HCT116 (cell line): ENCODE results near the gene PCAT7. TPM values are rescaled to one million over a fixed set of nuclear protein-coding genes. Genes with fewer than 3 reads are reported as not detected.

Experiments used
- ATAC-seq: fragments of 200-7000 bp; cut with Tn5 transposase; 2 replicates; pipeline ENCODE4 v1.9.1; 2020; ENCODE audit warnings: mild to moderate bottlenecking, moderate library complexity
- BruUV-seq: library from RNA; stranded (reverse); fragments of 400-500 nt; replicated peaks from 2 replicates; lab custom pipeline; 2021; lab: Mats Ljungman, UMichigan
- CTCF ChIA-PET: fragments of 300-600 bp; sonication (Branson Sonifier 250); formaldehyde crosslinking; loops from one replicate; lab custom pipeline; 2021; ENCODE audit warnings: antibody characterized with exemption; lab: Charles Lee
- POLR2A ChIA-PET: fragments of 300-600, 350-600 bp; sonication (Branson Sonifier 250); formaldehyde crosslinking; loops from one replicate; lab custom pipeline; 2021; ENCODE audit warnings: antibody characterized with exemption; lab: Charles Lee
- RAD21 ChIA-PET, 2 experiments: fragments of 300-600 bp; sonication (Branson Sonifier 250); formaldehyde crosslinking; loops; one replicate each; lab custom pipeline; 2023; ENCODE audit warnings: low total read pairs in 2 of 2; ENCODE audit not compliant: uncharacterized antibody in 2 of 2, unreplicated experiment in 2 of 2, low non-redundant PET in 1 of 2; lab: Charles Lee
- DNase-seq: peaks from one replicate; pipeline ENCODE4 v3.0.0-alpha.2; 2010; ENCODE audit warnings: low read depth, low spot score
- H2AFZ ChIP-seq: fragments of 200-600 bp; shearing (Covaris generic), sonication (generic); 2 replicates; pipeline ENCODE4 v1.6.1; 2017; ENCODE audit warnings: low read depth, mixed run types, mixed read lengths, antibody characterized with exemption, low read length; ENCODE audit not compliant: poor library complexity, severe bottlenecking
- H3K27ac ChIP-seq: 2 replicates; pipeline ENCODE4 v1.5.1; 2012; ENCODE audit warnings: low read depth, low read length
- H3K27me3 ChIP-seq: fragments of 200-600 bp; sonication (generic); 2 replicates; pipeline ENCODE4 v1.6.1; 2016; ENCODE audit warnings: mixed run types, low read length, mixed read lengths; ENCODE audit not compliant: insufficient read depth
- H3K36me3 ChIP-seq, 2 experiments: fragments of 200-500 bp in 1 of 2; fragments of 200-600 bp in 1 of 2; sonication (Bioruptor generic) in 1 of 2; sonication (generic) in 1 of 2; 2 replicates each; pipeline versions ENCODE4 v1.5.1 to v1.6.1; 2014 to 2016; ENCODE audit warnings: low read length in 2 of 2, inconsistent platforms in 1 of 2, mixed read lengths in 1 of 2, mixed run types in 1 of 2; ENCODE audit not compliant: insufficient read depth in 2 of 2, control insufficient read depth in 1 of 2
- H3K4me1 ChIP-seq, 2 experiments: fragments of 200-600 bp in 1 of 2; sonication (generic) in 1 of 2; 2 replicates each; pipeline versions ENCODE4 v1.5.1 to v1.6.1; 2012 to 2017; ENCODE audit warnings: low read length in 2 of 2, inconsistent platforms in 1 of 2, mild to moderate bottlenecking in 1 of 2, mixed read lengths in 1 of 2, mixed run types in 1 of 2, moderate library complexity in 1 of 2; ENCODE audit not compliant: insufficient read depth in 2 of 2, control insufficient read depth in 1 of 2
- H3K4me2 ChIP-seq: fragments of 200-600 bp; sonication (generic); 2 replicates; pipeline ENCODE4 v1.6.1; 2017; ENCODE audit warnings: mixed run types, low read length, mixed read lengths
- H3K4me3 ChIP-seq, 2 experiments: fragments of 200-600 bp in 1 of 2; sonication (generic) in 1 of 2; replicated peaks in 1 of 2; 2 replicates each; pipeline ENCODE4 v1.5.1; 2011 to 2016; ENCODE audit warnings: low read length in 2 of 2, control low read depth in 1 of 2, low read depth in 1 of 2, mild to moderate bottlenecking in 1 of 2, mixed read lengths in 1 of 2, mixed run types in 1 of 2
- H3K79me2 ChIP-seq: fragments of 200-600 bp; sonication (generic); 2 replicates; pipeline ENCODE4 v1.6.1; 2017; ENCODE audit warnings: mild to moderate bottlenecking, mixed run types, low read length, moderate library complexity, mixed read lengths; ENCODE audit not compliant: insufficient read depth
- H3K9ac ChIP-seq: fragments of 200-600 bp; sonication (generic); 2 replicates; pipeline ENCODE4 v1.6.1; 2016; ENCODE audit warnings: low read length, mixed read lengths
- H3K9me2 ChIP-seq: fragments of 200-600 bp; sonication (generic), shearing (Covaris generic); 2 replicates; pipeline ENCODE4 v1.6.1; 2017; ENCODE audit warnings: mixed run types, mild to moderate bottlenecking, moderate library complexity; ENCODE audit not compliant: insufficient read depth
- H3K9me3 ChIP-seq, 2 experiments: fragments of 200-500 bp in 1 of 2; fragments of 200-600 bp in 1 of 2; sonication (Bioruptor generic) in 1 of 2; sonication (generic) in 1 of 2; 2 replicates each; pipeline ENCODE4 v1.6.1; 2014 to 2017; ENCODE audit warnings: low read length in 2 of 2, mixed read lengths in 2 of 2, inconsistent platforms in 1 of 2, low read depth in 1 of 2, mild to moderate bottlenecking in 1 of 2, mixed run types in 1 of 2, moderate library complexity in 1 of 2; ENCODE audit not compliant: control insufficient read depth in 1 of 2, insufficient read depth in 1 of 2
- H4K20me1 ChIP-seq: fragments of 200-600 bp; sonication (generic), shearing (Covaris generic); 2 replicates; pipeline ENCODE4 v1.6.1; 2017; ENCODE audit warnings: mixed run types, mild to moderate bottlenecking, moderate library complexity; ENCODE audit not compliant: insufficient read depth
- CEBPB ChIP-seq: IDR thresholded peaks from 2 replicates; pipeline ENCODE4 v1.6.1; 2012; ENCODE audit warnings: low read depth
- CTCF ChIP-seq, 3 experiments: fragments of 200-600 bp in 1 of 3; sonication (generic) in 1 of 3; IDR thresholded peaks in 2 of 3; conservative IDR thresholded peaks in 1 of 3; 2 replicates each; pipeline ENCODE4 v1.5.1; 2012 to 2017; ENCODE audit warnings: low read depth in 2 of 3, low read length in 2 of 3, antibody characterized with exemption in 1 of 3, borderline replicate concordance in 1 of 3, control low read depth in 1 of 3, mild to moderate bottlenecking in 1 of 3, mixed read lengths in 1 of 3, mixed run types in 1 of 3, moderate library complexity in 1 of 3; ENCODE audit not compliant: insufficient read depth in 1 of 3
- EGR1 ChIP-seq: IDR thresholded peaks from 2 replicates; pipeline ENCODE4 v1.6.1; 2012; ENCODE audit warnings: low read depth
- FOSL1 ChIP-seq: IDR thresholded peaks from 2 replicates; pipeline ENCODE4 v1.6.1; 2012; ENCODE audit warnings: low read depth
- MAX ChIP-seq: IDR thresholded peaks from 2 replicates; pipeline ENCODE4 v1.6.1; 2012
- POLR2A ChIP-seq: IDR thresholded peaks from 2 replicates; pipeline ENCODE4 v1.7.0; 2011; ENCODE audit warnings: borderline replicate concordance; ENCODE audit not compliant: insufficient read depth, insufficient read length; ENCODE audit errors: extremely low read depth
- POLR2AphosphoS5 ChIP-seq: IDR thresholded peaks from 2 replicates; pipeline ENCODE4 v1.6.1; 2011; ENCODE audit warnings: mild to moderate bottlenecking, low read depth, low read length, moderate library complexity
- RAD21 ChIP-seq: IDR thresholded peaks from 2 replicates; pipeline ENCODE4 v1.6.1; 2012; ENCODE audit warnings: low read depth, mild to moderate bottlenecking
- REST ChIP-seq: IDR thresholded peaks from 2 replicates; pipeline ENCODE4 v1.6.1; 2012; ENCODE audit warnings: low read depth
- SP1 ChIP-seq: IDR thresholded peaks from 2 replicates; pipeline ENCODE4 v1.6.1; 2012; ENCODE audit warnings: low read depth
- SRF ChIP-seq: IDR thresholded peaks from 2 replicates; pipeline ENCODE4 v1.6.1; 2012; ENCODE audit warnings: low read depth
- TCF7L2 ChIP-seq: IDR thresholded peaks from 2 replicates; pipeline ENCODE4 v1.7.0; 2011; ENCODE audit warnings: borderline replicate concordance, inconsistent platforms; ENCODE audit not compliant: insufficient read depth, insufficient read length; ENCODE audit errors: extremely low read depth
- YY1 ChIP-seq: IDR thresholded peaks from 2 replicates; pipeline ENCODE4 v1.6.1; 2011; ENCODE audit warnings: low read length, low read depth, moderate library complexity, mild to moderate bottlenecking; ENCODE audit not compliant: insufficient replicate concordance; ENCODE audit errors: extremely low read depth
- ZFX ChIP-seq: fragments of 450-650 bp; IDR thresholded peaks from 2 replicates; pipeline ENCODE4 v1.6.1; 2017
- intact Hi-C: fragments of 100-400 bp; cut with micrococcal nuclease; formaldehyde crosslinking; loops from 2 replicates; pipeline ENCODE4 v1.10.0; 2022
- total RNA-seq: library from RNA; stranded (reverse); gene quantifications from one replicate; pipeline ENCODE4 v1.2.1, GENCODE V29; 2021; ENCODE audit not compliant: unreplicated experiment

PCAT7 gene
- total RNA-seq, 1 experiment from 2014 or later = 3.8 TPM

- POLR2A ChIA-PET = no interaction called here
- Histone ChIP-seq H3K79me2 (no peaks in the 10 kb centered on the region), H3K36me3 (no peaks in the 10 kb centered on the region), H4K20me1 (no peaks in the 10 kb centered on the region), H3K4me3 (no peak within 1 kb of the TSS), H3K4me2 (no peak within 1 kb of the TSS), H3K9ac (no peak within 1 kb of the TSS), H3K27ac (no peak within 1 kb of the TSS), H3K9me2 (no peaks in the 10 kb centered on the region), H3K27me3 (0 out of 2 replicates have a peak, but pooled peaks cover 5% of the 10 kb centered on the region), H2AFZ (no peak within 1 kb of the TSS), H3K9me3 (no peaks in the 10 kb centered on the region), H3K4me1 (no peaks in the 10 kb centered on the region)
- DNase-seq (no peak), ATAC-seq (no peak)
- no TSS peak for BruUV-seq
- intact Hi-C loops = no loop called here
- CTCF ChIA-PET = no interaction called here
- RAD21 ChIA-PET = no interaction called here
- no peak for TF ChIP-seq SP1
- no peak for TF ChIP-seq FOSL1
- no peak for TF ChIP-seq CTCF (IDR thresholded peaks at IDR 0.05 in 2 of 3, conservative IDR thresholded peaks at IDR 0.05 in 1 of 3; ENCODE audit: borderline replicate concordance in 1 of 3, insufficient read depth in 1 of 3, low read depth in 2 of 3, low read length in 2 of 3)
- TF ChIP-seq YY1 = no peak
- no peak for TF ChIP-seq TCF7L2
- TF ChIP-seq MAX = no peak
- no peak for TF ChIP-seq CEBPB
- no peak for TF ChIP-seq RAD21
- no peak for TF ChIP-seq REST
- TF ChIP-seq POLR2A = no peak
- TF ChIP-seq ZFX = no peak
- TF ChIP-seq SRF = no peak
- TF ChIP-seq POLR2AphosphoS5 = no peak
- TF ChIP-seq EGR1 = no peak
These were observed 38.8 kb downstream of the PCAT7 start, which contains the start of gene FBP2 for GRCh38 chr9:94593459-94594345. TSS of gene FBP2 (minus strand) at chr9:94593824. CDS start at chr9:94593726, 98 bp downstream.
